ENCODE results near the gene PTGDR2.

The PTGDR2 gene

GRCh38 chr11:60809249-60809648 lies 46.5 kb downstream of the PTGDR2 start:
- no peak for DNase-seq

- DNase-seq, result no peak
Observed at GRCh38 chr11:60803273-60803936, 52.3 kb downstream of the PTGDR2 start.

- no peak for DNase-seq
Observed at GRCh38 chr11:60801194-60801593, 54.6 kb downstream of the PTGDR2 start.
